Gastroesophageal sphincter (tissue), 4 donors: ENCODE data around the gene RPUSD3. TPM values are rescaled to one million over a fixed set of nuclear protein-coding genes. Genes with fewer than 3 reads are reported as not detected.

Experiments
- ATAC-seq: fragments of 150-250 bp; one replicate; pipeline ENCODE4 v1.9.1; 2016; ENCODE audit warnings: mild to moderate bottlenecking, moderate library complexity
- H3K27ac ChIP-seq, 4 donors: fragments of 200-600 bp; sonication (generic) in 3 of 4; 1 replicate in 3 of 4; 2 replicates in 1 of 4; pipeline ENCODE4 v1.5.1; 2016 to 2019
- H3K27me3 ChIP-seq: fragments of 200-600 bp; sonication (generic); one replicate; pipeline ENCODE4 v1.5.1; 2019
- H3K36me3 ChIP-seq, 2 donors: fragments of 200-600 bp; sonication (generic); one replicate each; pipeline ENCODE4 v1.5.1; 2019; ENCODE audit warnings: control low read depth in 1 of 2
- H3K4me1 ChIP-seq, 3 donors: fragments of 200-600 bp; sonication (generic); 1 replicate in 2 of 3; 2 replicates in 1 of 3; pipeline ENCODE4 v1.5.1; 2016 to 2019; ENCODE audit warnings: control low read depth in 2 of 3
- H3K4me3 ChIP-seq, 2 donors: fragments of 200-600 bp; sonication (generic); one replicate each; pipeline ENCODE4 v1.5.1; 2019; ENCODE audit warnings: mild to moderate bottlenecking in 1 of 2, moderate library complexity in 1 of 2
- H3K9me3 ChIP-seq, 3 donors: fragments of 200-600 bp; sonication (generic); one replicate each; pipeline ENCODE4 v1.5.1; 2017 to 2019; ENCODE audit warnings: control low read depth in 2 of 3
- CTCF ChIP-seq, 4 experiments: fragments of 200-600 bp in 2 of 4; fragments of 450-650 bp in 2 of 4; sonication (generic) in 1 of 4; IDR thresholded peaks; one replicate each; pipeline ENCODE4 v1.5.1; 2017 to 2019; ENCODE audit warnings: antibody characterized with exemption in 4 of 4, mild to moderate bottlenecking in 2 of 4, moderate library complexity in 2 of 4
- EP300 ChIP-seq: sonication (generic); formaldehyde crosslinking; IDR thresholded peaks from one replicate; pipeline ENCODE4 v1.6.1; 2017; ENCODE audit warnings: antibody characterized with exemption, mild to moderate bottlenecking
- POLR2A ChIP-seq, 2 donors: fragments of 450-650 bp; IDR thresholded peaks; one replicate each; pipeline ENCODE4 v1.6.1; 2017; ENCODE audit warnings: antibody characterized with exemption in 2 of 2, mild to moderate bottlenecking in 2 of 2, moderate library complexity in 1 of 2
- POLR2AphosphoS5 ChIP-seq: sonication (generic); formaldehyde crosslinking; IDR thresholded peaks from one replicate; pipeline ENCODE4 v1.6.1; 2017; ENCODE audit warnings: antibody characterized with exemption
- WGBS, 2 donors: methylation state at CpG; one replicate each; pipeline ENCODE4 v1.1.5; 2018; ENCODE audit warnings: low coverage in 1 of 2; 5-methylcytosine and 5-hydroxymethylcytosine counted together
- total RNA-seq, 4 donors: library from RNA; depleted of rRNA; stranded (reverse); fragments of >200 nt; gene quantifications; one replicate each; pipeline ENCODE4 v1.1.0, GENCODE V29; 2016

RPUSD3 gene
- total RNA-seq, 4 donors from 2014 or later = 23.7 to 43.1 (median 32.6) TPM

GRCh38 chr3:9864200-9864927 lies 20.6 kb upstream of the RPUSD3 start:
- Histone ChIP-seq H3K4me3 (peak overlapping the region in 1 of 2 donors; percentile 32), H3K9me3 (no peaks in the 10 kb centered on the region), H3K4me1 (peaks cover 0 to 56% (median 23%) of the 10 kb centered on the region in 3 donors), H3K27me3 (no peaks in the 10 kb centered on the region), H3K27ac (peak overlapping the region; percentile 64 to 91 (median 86)), H3K36me3 (no peaks in the 10 kb centered on the region)
- WGBS, 2 donors = 34% methylated on average over 11 of the region's 16 CpGs; no CpG with 5 or more reads in 1 of the 2 donors
- TF ChIP-seq CTCF (IDR thresholded peaks at IDR 0.05) (peak in 1 of 4 experiments; percentile 2), POLR2AphosphoS5 (peak; percentile 58), POLR2A (IDR thresholded peaks at IDR 0.05) (no peak)
- ATAC-seq = peak; percentile 72

DNA sequence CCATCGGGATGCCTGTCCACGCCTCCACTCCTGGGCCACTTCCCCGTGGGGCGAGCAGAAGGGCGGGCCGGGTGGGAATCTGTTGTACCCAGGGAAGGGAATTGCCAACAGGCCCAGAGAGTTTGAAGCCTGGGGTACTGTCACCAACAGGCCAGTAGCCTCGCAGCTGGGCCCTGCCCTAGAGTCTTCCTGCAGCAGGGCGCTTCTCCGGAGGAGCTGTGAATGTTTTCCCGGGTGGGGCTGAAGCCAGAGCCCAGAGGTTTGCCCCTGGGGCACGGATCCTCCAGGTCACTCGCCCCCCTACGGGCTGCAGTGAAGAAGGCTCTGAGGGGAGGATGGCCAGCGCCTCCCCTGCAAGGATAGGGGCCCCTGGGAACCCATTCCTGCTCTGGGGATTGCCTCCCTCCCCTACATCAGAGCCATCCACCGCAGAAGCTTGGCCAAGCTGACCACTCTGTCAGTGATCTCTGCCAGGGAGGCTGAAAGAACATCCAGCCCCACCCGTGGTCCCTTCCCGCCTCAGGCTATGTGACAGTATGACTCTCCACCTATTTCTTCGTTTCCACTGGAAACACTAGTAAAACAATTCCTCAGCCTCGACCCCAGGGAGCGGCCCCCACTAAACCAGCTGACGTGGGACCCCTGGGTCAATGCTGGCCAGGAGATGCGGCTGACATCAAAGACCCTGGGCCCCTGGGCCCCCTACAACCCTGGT lies 19.4 kb upstream of the RPUSD3 start:
- Histone ChIP-seq H3K27ac (peak overlapping the region in 3 of 4 donors; percentile 84 to 91 (median 87)), H3K9me3 (no peaks in the 10 kb centered on the region), H3K36me3 (no peaks in the 10 kb centered on the region), H3K4me1 (peaks cover 0 to 56% (median 23%) of the 10 kb centered on the region in 3 donors), H3K27me3 (no peaks in the 10 kb centered on the region), H3K4me3 (peak overlapping the region in 1 of 2 donors; percentile 47)
- ATAC-seq = no peak
- TF ChIP-seq POLR2AphosphoS5 = no peak
- no peak for TF ChIP-seq CTCF (IDR thresholded peaks at IDR 0.05)
- TF ChIP-seq EP300 = no peak
- TF ChIP-seq POLR2A (IDR thresholded peaks at IDR 0.05) = no peak
- 75 to 100% methylated on average over 1 to 4 of the region's 22 CpGs for WGBS, 2 donors

GRCh38 chr3:9862391-9863057 lies 18.7 kb upstream of the RPUSD3 start:
- H3K27me3 ChIP-seq = no peaks in the 10 kb centered on the region
- ATAC-seq = peak; percentile 84
- no peak for TF ChIP-seq POLR2A (IDR thresholded peaks at IDR 0.05)
- TF ChIP-seq CTCF (IDR thresholded peaks at IDR 0.05) = peak in 3 of 4 experiments; percentile 24 to 75 (median 50)
- no peaks in the 10 kb centered on the region for H3K36me3 ChIP-seq
- peak overlapping the region in 1 of 2 donors; percentile 47 for H3K4me3 ChIP-seq
- WGBS, 2 donors = 60% methylated on average over 3 of the region's 45 CpGs; no CpG with 5 or more reads in 1 of the 2 donors
- no peaks in the 10 kb centered on the region for H3K9me3 ChIP-seq
- peaks cover 0 to 56% (median 23%) of the 10 kb centered on the region in 3 donors for H3K4me1 ChIP-seq
- peak overlapping the region in 3 of 4 donors; percentile 84 to 91 (median 87) for H3K27ac ChIP-seq

DNA sequence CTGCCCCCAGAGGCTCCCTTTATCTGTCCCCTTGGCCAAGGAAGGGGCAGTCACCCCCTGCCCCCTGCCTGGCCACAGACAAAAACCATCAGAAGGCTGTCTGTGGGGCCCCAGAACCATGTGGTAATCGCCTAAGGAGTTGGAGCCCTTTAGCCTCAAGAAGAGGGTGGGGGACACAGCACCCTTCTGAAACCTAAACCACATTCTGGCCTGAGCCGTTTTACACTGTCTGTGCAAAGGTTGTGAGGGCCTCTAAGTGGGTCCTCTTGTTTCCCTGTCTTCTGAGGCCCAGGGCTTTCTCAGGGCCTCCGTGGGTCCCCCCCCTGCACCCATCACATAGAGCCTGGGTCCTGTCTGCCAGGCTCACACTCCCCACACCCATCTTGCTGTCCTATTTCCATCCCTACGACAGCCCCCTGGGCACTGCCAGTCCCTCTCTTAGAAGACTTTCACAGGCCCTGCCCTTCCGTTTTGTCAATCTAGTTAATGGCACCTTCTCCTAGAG lies 17.9 kb upstream of the RPUSD3 start:
- Histone ChIP-seq H3K4me1 (peaks cover 0 to 47% (median 23%) of the 10 kb centered on the region in 3 donors), H3K27ac (peak overlapping the region in 3 of 4 donors; percentile 15 to 87 (median 84)), H3K27me3 (no peaks in the 10 kb centered on the region), H3K36me3 (no peaks in the 10 kb centered on the region), H3K9me3 (no peaks in the 10 kb centered on the region), H3K4me3 (no peak overlapping the region)
- 91 to 93% methylated on average over 3 to 4 of the region's 5 CpGs for WGBS, 2 donors
- ATAC-seq = no peak
- no peak for TF ChIP-seq EP300
- no peak for TF ChIP-seq POLR2A (IDR thresholded peaks at IDR 0.05)
- no peak for TF ChIP-seq CTCF (IDR thresholded peaks at IDR 0.05)
- no peak for TF ChIP-seq POLR2AphosphoS5
